ENCODE data around the gene ST3GAL3.

DNA sequence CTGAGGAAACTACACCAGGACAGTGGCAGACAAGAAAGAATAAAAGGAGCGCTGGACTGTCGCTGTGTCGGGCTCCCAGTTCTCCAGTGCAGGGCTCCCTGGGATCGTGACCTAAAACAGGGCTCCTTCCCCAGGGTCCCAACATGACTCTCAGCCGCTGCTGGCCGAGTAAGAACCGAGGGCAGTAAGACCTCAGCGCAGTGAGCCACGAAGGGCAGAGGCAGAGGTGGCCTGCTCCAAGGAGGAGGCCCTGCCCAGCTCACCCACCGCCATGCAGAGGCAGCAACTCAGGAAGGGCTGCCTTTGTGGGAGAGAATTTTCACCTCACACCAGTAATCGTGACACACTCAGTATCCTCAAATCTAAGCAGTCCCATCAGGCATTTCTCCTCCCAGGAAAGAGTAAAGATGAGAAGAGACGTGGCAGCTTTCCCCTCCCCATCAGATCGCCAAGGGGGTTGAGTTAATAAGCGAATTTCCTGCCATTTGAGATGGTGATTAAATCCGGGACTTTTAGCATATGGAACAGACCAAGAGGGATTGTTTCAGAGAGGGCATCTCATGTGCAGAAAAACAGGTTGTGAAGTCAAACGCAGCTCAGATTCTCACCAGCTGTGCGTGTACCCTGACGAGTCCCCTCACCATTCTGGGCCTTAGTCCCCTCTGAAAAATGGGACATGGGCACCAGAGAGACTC lies 206.5 kb downstream of the ST3GAL3 start:
- TF ChIP-seq CTCF (IDR thresholded peaks at IDR 0.05; ENCODE audit: low read depth, low read length) (no peak), POLR2A (IDR thresholded peaks at IDR 0.05; ENCODE audit: extremely low read depth, insufficient read length) (no peak)

Measured in NB4 (cell line).